ENCODE results near the gene TRIM2. TPM values are rescaled to one million over a fixed set of nuclear protein-coding genes. Genes with fewer than 3 reads are reported as not detected.

TRIM2 gene
- total and polyA plus RNA-seq, 10 of the 15 experiments (the other 5 are each of a cell fraction or from before 2014, with no cell fraction given) = 0.06 to 0.19 (median 0.15) TPM; not detected in 3

DNA sequence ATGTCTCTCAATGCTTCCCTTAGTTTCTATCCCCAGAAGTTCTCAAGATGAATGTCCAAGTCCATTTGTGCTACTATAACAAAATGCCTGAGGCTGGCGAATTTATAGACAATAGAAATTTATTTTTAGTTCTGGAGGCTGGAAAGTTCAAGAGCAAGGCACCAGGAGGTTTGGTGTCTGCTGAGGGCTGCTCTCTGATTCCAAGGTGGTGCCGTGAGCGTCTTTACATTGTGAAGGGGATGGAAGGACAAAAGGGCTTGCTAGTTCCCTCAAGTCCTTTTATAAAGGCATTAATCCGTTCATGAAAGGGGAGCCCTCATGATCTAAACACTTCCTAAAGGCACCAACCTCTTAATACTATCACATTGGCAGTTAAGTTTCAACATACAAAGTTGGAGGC, 12.3 kb downstream of the TRIM2 start:
- Histone ChIP-seq H3K79me2 (ENCODE audit: control insufficient read depth, insufficient read depth, low read length) (no peaks in the 10 kb centered on the region), H2AFZ (ENCODE audit: control insufficient read depth, low read depth, low read length) (no peak overlapping the region), H4K20me1 (ENCODE audit: control insufficient read depth, insufficient read depth) (no peaks in the 10 kb centered on the region), H3K36me3 (ENCODE audit: control insufficient read depth in 2 of 2, insufficient read depth in 2 of 2, low read length in 1 of 2) (no peaks in the 10 kb centered on the region), H3K27ac (ENCODE audit: control insufficient read depth, insufficient read depth) (no peak overlapping the region), H3K4me1 (ENCODE audit: control insufficient read depth, insufficient read depth, low read length) (no peaks in the 10 kb centered on the region), H3K9ac (ENCODE audit: control insufficient read depth, insufficient read depth, low read length) (no peak overlapping the region), H3K4me2 (ENCODE audit: control insufficient read depth, insufficient read depth) (no peak overlapping the region), H3K9me3 (replicated peaks; ENCODE audit: control insufficient read depth, insufficient read depth, low read length) (no peaks in the 10 kb centered on the region), H3K27me3 (replicated peaks in 1 of 2; ENCODE audit: control insufficient read depth in 2 of 2, insufficient read depth in 2 of 2, low read length in 1 of 2) (no peaks in the 10 kb centered on the region; a peak in 1 of 4 replicates), H3K4me3 (no peak overlapping the region)
- ChIA-PET CTCF (no interaction called here), SMC1A (ENCODE audit: uncharacterized antibody, unreplicated experiment) (no interaction called here), RAD21 (ENCODE audit: unreplicated experiment) (no interaction called here), POLR2A (no interaction called here)
- intact Hi-C loops (cut with micrococcal nuclease; ENCODE audit: unreplicated experiment) = no loop called here
- WGBS (ENCODE audit: insufficient coverage, insufficient replicate concordance, low lambda C conversion rate, missing lambda C conversion rate) = 50% methylated on average over 4 of the region's 4 CpGs
- in situ Hi-C loops (cut with MboI) = no loop called here
- TF ChIP-seq BCL11A (IDR thresholded peaks at IDR 0.05; ENCODE audit: low read depth, low read length) (no peak), POLR2AphosphoS5 (IDR thresholded peaks at IDR 0.05; ENCODE audit: low read length) (no peak), SMAD5 (IDR thresholded peaks at IDR 0.05; ENCODE audit: low read depth) (no peak), TCF7 (IDR thresholded peaks at IDR 0.05; ENCODE audit: borderline replicate concordance) (no peak), NFYB (IDR thresholded peaks at IDR 0.05; ENCODE audit: insufficient read depth, low read depth, low read length) (no peak), JUNB (IDR thresholded peaks at IDR 0.05) (no peak), HDAC6 (IDR thresholded peaks at IDR 0.05; ENCODE audit: unreplicated experiment) (no peak), RFX5 (IDR thresholded peaks at IDR 0.05; ENCODE audit: low read depth, low read length) (no peak)
- TF ChIP-seq, protein P1, sequence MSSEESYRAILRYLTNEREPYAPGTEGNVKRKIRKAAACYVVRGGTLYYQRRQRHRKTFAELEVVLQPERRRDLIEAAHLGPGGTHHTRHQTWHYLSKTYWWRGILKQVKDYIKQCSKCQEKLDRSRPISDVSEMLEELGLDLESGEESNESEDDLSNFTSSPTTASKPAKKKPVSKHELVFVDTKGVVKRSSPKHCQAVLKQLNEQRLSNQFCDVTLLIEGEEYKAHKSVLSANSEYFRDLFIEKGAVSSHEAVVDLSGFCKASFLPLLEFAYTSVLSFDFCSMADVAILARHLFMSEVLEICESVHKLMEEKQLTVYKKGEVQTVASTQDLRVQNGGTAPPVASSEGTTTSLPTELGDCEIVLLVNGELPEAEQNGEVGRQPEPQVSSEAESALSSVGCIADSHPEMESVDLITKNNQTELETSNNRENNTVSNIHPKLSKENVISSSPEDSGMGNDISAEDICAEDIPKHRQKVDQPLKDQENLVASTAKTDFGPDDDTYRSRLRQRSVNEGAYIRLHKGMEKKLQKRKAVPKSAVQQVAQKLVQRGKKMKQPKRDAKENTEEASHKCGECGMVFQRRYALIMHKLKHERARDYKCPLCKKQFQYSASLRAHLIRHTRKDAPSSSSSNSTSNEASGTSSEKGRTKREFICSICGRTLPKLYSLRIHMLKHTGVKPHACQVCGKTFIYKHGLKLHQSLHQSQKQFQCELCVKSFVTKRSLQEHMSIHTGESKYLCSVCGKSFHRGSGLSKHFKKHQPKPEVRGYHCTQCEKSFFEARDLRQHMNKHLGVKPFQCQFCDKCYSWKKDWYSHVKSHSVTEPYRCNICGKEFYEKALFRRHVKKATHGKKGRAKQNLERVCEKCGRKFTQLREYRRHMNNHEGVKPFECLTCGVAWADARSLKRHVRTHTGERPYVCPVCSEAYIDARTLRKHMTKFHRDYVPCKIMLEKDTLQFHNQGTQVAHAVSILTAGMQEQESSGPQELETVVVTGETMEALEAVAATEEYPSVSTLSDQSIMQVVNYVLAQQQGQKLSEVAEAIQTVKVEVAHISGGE (CRISPR knock-in tag; IDR thresholded peaks at IDR 0.05) = no peak
- TF ChIP-seq, protein P2, sequence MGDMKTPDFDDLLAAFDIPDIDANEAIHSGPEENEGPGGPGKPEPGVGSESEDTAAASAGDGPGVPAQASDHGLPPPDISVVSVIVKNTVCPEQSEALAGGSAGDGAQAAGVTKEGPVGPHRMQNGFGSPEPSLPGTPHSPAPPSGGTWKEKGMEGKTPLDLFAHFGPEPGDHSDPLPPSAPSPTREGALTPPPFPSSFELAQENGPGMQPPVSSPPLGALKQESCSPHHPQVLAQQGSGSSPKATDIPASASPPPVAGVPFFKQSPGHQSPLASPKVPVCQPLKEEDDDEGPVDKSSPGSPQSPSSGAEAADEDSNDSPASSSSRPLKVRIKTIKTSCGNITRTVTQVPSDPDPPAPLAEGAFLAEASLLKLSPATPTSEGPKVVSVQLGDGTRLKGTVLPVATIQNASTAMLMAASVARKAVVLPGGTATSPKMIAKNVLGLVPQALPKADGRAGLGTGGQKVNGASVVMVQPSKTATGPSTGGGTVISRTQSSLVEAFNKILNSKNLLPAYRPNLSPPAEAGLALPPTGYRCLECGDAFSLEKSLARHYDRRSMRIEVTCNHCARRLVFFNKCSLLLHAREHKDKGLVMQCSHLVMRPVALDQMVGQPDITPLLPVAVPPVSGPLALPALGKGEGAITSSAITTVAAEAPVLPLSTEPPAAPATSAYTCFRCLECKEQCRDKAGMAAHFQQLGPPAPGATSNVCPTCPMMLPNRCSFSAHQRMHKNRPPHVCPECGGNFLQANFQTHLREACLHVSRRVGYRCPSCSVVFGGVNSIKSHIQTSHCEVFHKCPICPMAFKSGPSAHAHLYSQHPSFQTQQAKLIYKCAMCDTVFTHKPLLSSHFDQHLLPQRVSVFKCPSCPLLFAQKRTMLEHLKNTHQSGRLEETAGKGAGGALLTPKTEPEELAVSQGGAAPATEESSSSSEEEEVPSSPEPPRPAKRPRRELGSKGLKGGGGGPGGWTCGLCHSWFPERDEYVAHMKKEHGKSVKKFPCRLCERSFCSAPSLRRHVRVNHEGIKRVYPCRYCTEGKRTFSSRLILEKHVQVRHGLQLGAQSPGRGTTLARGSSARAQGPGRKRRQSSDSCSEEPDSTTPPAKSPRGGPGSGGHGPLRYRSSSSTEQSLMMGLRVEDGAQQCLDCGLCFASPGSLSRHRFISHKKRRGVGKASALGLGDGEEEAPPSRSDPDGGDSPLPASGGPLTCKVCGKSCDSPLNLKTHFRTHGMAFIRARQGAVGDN (IDR thresholded peaks at IDR 0.05) = no peak
- DNase-seq (ENCODE audit: low read depth, low spot score) (no peak), FAIRE-seq (no peak), ATAC-seq (no peak)
- BruUV-seq (replicated peaks) = no TSS peak
